ENCODE results near the gene RAB25.
A peak's percentile ranks its signal among the peaks of the same experiment; 100 is the strongest.

RAB25 gene

DNA sequence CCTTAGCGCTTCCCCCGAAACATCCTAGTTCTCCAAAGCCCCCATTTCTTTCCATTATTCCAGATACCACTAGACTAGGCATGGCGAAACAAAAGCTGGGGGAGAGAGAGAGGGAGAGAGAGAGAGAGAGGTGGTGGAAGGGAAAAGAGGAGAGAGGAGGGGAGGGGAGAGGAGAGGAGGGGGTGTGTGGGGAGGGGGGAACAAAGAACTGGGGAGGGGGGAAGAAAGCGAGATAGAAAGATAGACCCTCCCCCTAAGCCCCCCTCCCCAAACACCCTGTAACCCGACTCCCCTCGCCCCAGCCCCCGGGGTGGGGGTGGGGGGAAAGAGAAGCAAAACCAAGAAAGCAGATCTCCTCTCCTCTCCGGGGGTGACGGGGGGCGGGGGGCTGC lies 21.0 kb downstream of the RAB25 start:
- TF ChIP-seq, protein P1, sequence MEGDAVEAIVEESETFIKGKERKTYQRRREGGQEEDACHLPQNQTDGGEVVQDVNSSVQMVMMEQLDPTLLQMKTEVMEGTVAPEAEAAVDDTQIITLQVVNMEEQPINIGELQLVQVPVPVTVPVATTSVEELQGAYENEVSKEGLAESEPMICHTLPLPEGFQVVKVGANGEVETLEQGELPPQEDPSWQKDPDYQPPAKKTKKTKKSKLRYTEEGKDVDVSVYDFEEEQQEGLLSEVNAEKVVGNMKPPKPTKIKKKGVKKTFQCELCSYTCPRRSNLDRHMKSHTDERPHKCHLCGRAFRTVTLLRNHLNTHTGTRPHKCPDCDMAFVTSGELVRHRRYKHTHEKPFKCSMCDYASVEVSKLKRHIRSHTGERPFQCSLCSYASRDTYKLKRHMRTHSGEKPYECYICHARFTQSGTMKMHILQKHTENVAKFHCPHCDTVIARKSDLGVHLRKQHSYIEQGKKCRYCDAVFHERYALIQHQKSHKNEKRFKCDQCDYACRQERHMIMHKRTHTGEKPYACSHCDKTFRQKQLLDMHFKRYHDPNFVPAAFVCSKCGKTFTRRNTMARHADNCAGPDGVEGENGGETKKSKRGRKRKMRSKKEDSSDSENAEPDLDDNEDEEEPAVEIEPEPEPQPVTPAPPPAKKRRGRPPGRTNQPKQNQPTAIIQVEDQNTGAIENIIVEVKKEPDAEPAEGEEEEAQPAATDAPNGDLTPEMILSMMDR (IDR thresholded peaks at IDR 0.05; ENCODE audit: low read depth, low read length, missing control alignments) = no peak
- DNase-seq (ENCODE audit: extremely low read depth, low read depth) = no peak
- peak overlapping the region; percentile 97 for H3K4me3 ChIP-seq (replicated peaks; ENCODE audit: low read depth, low read length)

DNA sequence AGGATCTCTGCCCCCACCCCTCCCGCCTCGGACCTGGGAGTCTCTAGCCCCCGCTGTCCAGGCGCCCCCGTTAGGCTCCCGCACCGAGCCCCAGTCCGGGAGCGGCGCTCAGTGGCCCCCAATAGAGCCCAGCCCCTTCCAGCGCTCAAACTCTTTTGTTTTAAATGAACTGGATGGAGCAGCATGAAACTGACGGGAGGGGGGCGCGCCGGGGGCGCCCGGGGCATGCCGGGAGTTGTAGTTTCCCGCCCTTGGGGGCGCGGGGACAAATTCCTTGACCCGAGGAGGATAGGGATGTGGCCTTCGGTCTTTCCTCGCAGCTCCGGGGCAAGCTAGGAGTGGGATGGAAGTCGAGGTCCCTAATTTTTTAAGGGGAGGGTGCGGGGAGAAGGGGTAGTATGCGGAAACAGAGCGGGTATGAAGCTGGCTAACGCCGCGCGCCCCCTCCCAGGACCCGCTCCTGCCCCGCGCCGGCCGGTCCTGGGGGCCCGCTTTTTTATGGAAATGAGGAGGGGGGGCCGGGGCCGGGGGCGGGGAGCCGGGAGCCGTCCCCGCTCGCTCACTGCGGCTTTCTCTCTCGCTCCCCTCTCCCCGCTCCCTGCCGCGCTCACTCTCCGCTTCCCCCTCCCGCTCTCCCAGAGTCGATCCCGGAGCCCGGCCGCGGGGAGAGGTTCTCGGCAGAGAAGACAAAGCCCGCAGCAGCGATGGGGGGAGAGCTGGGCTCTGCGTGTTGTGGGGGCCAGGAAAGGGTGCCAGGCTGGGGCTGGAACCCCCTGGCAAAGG lies 21.5 kb downstream of the RAB25 start, which contains the start of gene MEX3A:
TSS of gene MEX3A (minus strand) at position 157 of the 783 bp plus-strand sequence. CDS start 467 bp downstream, outside the sequence.
- H3K4me3 ChIP-seq (replicated peaks; ENCODE audit: low read depth, low read length) = peak within 1 kb of the TSS; percentile 97
- no peak for DNase-seq (ENCODE audit: extremely low read depth, low read depth)
- TF ChIP-seq, protein P1 (IDR thresholded peaks at IDR 0.05; ENCODE audit: low read depth, low read length, missing control alignments) = no peak

DNA sequence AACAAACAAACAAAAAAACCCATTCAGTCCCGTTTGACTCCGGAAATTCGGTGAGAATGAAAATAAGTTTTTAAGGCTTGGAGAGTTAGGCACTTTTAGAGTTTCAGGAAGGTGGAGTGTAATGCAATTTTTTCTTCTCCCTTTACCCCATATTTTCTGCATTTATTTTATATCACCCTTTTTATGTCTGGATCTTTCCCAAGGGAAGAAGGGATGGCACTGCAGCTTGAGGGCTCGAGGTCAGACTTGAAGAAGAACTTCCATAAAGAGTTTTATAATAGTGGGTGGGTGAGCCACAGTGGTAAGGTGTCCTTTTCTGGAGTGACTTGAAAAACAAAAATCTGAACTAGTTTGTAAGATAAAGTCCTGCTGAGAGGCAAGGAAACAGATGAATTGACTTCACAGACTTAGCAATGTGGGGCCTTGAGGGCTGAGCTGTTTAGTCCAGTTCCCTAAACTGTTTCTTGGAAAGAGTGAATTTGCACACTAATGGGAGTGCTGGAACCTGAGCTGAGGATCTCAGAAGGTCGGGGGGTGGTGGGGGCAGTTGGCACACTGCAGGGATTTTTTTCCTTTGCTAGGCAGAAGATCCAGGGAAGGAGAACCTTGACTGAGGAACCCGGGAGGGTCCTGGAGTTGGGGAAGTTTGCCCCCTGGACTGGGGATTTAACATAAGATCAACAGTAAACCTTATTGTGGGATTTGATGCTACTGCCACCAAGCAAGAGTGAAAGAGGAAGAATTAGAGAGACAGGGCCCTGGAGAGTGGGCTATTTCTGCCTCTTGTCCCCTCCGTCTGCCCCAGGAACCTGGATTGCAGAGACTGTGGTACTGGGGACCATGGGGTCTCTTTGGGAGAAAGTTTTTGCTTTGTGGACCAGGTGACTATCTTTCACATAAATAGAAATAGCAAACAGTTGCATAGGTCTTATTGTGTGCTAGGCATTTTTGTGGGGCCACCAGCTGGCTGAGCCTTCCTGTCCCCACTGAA lies 23.1 kb downstream of the RAB25 start:
- no peak for DNase-seq (ENCODE audit: extremely low read depth, low read depth)
- TF ChIP-seq, protein P1 (IDR thresholded peaks at IDR 0.05; ENCODE audit: low read depth, low read length, missing control alignments) = no peak
- peak overlapping the region; percentile 97 for H3K4me3 ChIP-seq (replicated peaks; ENCODE audit: low read depth, low read length)

DNA sequence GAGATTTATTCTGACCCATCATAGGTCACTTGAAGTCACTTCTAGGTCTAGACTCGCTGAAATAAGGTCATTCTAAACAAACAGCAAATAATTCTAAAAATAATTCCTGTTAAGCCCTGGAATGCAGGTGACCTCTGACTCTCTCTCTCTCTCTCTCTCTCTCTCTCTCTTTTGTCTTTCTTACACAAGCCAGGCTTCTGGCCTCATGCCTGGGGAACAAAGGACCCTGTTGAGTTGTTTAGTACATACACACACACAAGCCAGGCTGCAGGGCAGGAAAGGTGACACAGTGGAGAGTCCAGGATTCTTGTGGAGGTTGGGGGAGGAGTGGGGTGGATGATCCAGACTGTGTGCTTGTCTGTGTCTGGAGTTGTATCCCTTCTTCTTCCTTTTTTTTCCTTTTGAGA lies 25.3 kb downstream of the RAB25 start:
- H3K4me3 ChIP-seq (replicated peaks; ENCODE audit: low read depth, low read length) = no peak overlapping the region
- TF ChIP-seq, protein P1 (IDR thresholded peaks at IDR 0.05; ENCODE audit: low read depth, low read length, missing control alignments) = no peak
- DNase-seq (ENCODE audit: extremely low read depth, low read depth) = no peak

DNA sequence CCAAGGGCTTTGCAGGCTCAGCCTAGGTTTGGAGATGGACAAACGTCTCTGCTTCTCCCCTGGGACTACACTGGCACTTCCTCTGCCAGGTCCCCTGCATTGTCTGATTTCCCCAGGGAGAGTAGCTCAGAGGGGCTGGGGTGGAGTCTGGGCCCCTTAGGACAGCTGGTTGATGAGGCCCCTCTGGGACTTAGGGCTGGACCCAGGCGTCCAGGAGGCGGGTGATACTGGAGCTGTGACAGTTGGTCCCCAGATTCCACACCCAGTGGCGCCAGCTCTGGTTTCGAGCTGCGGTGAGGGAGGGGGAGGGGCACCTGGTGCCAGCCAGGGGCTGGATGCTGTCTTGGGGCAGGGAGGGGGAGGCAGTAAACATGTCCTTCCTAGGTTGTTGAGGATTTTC lies 28.7 kb downstream of the RAB25 start:
- DNase-seq (ENCODE audit: extremely low read depth, low read depth) = no peak
- no peak overlapping the region for H3K4me3 ChIP-seq (replicated peaks; ENCODE audit: low read depth, low read length)
- TF ChIP-seq, protein P1 (IDR thresholded peaks at IDR 0.05; ENCODE audit: low read depth, low read length, missing control alignments) = no peak

DNA sequence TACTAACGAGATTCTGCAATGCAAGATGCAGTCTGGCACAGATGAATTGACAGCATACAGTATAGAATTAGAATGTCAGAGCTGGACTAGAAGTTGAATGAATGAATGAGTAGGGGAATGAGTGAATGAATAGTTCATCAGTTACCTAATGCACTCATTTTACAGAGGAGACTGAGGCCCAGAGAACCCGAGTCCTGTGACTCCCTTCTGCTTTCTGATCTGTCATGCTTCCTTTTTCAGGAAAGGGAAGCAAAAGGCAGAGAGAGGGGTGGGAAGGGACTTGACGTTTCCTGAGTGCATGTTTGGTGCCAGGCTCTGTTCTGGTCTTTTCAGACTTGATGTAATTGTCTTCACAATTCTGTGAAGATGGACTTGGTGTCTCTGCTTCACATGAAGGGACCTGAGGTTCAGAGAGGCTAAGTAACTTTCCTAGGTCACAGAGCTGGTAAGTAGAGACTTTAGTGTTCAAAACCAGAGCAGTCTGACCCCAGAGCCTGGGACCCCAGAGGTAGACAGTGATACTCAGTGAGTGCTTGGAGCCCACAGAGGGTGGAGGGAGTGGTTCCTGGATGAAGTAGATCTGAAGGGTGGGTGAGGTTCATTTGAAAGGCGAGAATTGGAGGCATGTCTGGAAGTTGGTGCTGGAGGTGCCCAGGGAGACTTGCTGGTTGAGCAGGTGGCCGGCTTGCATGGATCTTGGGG lies 29.3 kb downstream of the RAB25 start:
- TF ChIP-seq, protein P1 (IDR thresholded peaks at IDR 0.05; ENCODE audit: low read depth, low read length, missing control alignments) = no peak
- DNase-seq (ENCODE audit: extremely low read depth, low read depth) = no peak
- no peak overlapping the region for H3K4me3 ChIP-seq (replicated peaks; ENCODE audit: low read depth, low read length)
